Thyroid gland (tissue), 4 donors: ENCODE results near the gene TBC1D2B. TPM values are rescaled to one million over a fixed set of nuclear protein-coding genes. Genes with fewer than 3 reads are reported as not detected.

Experiments
- DNase-seq, 2 donors: peaks; one replicate each; pipeline ENCODE4 v3.0.0-alpha.2; 2019
- H3K27ac ChIP-seq, 3 donors: fragments of 200-600 bp; sonication (generic); 1 replicate in 2 of 3; 2 replicates in 1 of 3; pipeline ENCODE4 v1.5.1; 2016 to 2019; ENCODE audit warnings: mild to moderate bottlenecking in 1 of 3, moderate library complexity in 1 of 3
- H3K27me3 ChIP-seq: fragments of 200-600 bp; sonication (generic); one replicate; pipeline ENCODE4 v1.5.1; 2019
- H3K36me3 ChIP-seq, 2 donors: fragments of 200-600 bp; sonication (generic); one replicate each; pipeline ENCODE4 v1.5.1; 2016 to 2019
- H3K4me1 ChIP-seq, 2 donors: fragments of 200-600 bp; sonication (generic); one replicate each; pipeline ENCODE4 v1.5.1; 2017 to 2019
- H3K4me3 ChIP-seq, 3 donors: fragments of 200-600 bp; sonication (generic); replicated peaks in 1 of 3; 1 replicate in 2 of 3; 2 replicates in 1 of 3; pipeline ENCODE4 v1.5.1; 2016; ENCODE audit warnings: mild to moderate bottlenecking in 1 of 3
- H3K9me3 ChIP-seq: fragments of 200-600 bp; sonication (generic); one replicate; pipeline ENCODE4 v1.5.1; 2017
- POLR2A ChIP-seq, 2 donors: fragments of 450-650 bp; IDR thresholded peaks; one replicate each; pipeline ENCODE4 v1.6.1; 2017; ENCODE audit warnings: antibody characterized with exemption in 2 of 2, mild to moderate bottlenecking in 2 of 2, moderate library complexity in 1 of 2
- WGBS, 2 donors: methylation state at CpG; one replicate each; pipeline ENCODE4 v1.1.5; 2017; 5-methylcytosine and 5-hydroxymethylcytosine counted together
- intact Hi-C: fragments of 100-400 bp; cut with DNase I; formaldehyde crosslinking; loops from one replicate; pipeline ENCODE4 v1.15.1; 2023
- total RNA-seq, 4 donors: library from RNA; depleted of rRNA; stranded (reverse); fragments of >200 nt; gene quantifications; one replicate each; pipeline ENCODE4 v1.2.3, GENCODE V29; 2016
- TF ChIP-seq, protein P1 (sequence below), 6 experiments: fragments of 200-600 bp in 3 of 6; fragments of 450-650 bp in 3 of 6; sonication (generic) in 3 of 6; IDR thresholded peaks; one replicate each; pipeline ENCODE4 v1.5.1; 2016 to 2019; ENCODE audit warnings: antibody characterized with exemption in 6 of 6, mild to moderate bottlenecking in 2 of 6, inconsistent platforms in 1 of 6, moderate library complexity in 1 of 6

Gene TBC1D2B
- total RNA-seq, 4 donors from 2014 or later = 32.8 to 54.0 (median 40.1) TPM

DNA sequence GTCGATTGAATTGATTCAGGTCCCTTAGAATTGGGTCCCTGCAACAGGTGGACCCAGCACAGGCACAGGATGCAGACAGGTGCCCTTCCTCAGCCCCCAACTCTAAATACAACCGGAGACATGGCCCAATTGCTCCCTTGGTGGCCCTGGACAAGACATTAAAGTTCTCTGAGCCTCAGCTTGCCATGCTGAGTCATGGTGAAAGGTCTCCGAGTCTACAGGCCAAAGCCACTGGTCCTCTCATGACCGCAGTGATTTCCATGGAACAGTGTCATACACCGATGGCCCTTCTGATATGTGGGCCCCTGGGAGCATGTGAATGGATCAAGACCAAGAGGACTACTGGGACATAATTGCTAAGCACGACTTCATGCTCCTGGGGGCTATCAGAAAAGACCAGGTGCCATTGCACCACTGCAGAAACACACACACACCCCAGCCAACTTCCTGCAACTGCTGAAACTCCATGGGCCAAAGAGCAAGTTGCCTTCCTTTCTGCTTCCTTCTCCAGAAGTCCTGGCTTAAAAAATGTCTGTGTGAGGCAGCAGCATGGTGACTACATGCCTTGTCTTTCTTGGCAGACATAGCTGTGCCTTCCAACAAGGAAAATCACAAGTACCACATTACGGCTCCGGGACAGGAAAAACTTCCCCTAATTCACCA, 38.8 kb downstream of the TBC1D2B start:
- Histone ChIP-seq H3K27me3 (no peaks in the 10 kb centered on the region), H3K4me3 (no peak overlapping the region), H3K4me1 (peaks cover 21 to 52% of the 10 kb centered on the region in 2 donors), H3K27ac (peak overlapping the region in 2 of 3 donors; percentile 13 to 26), H3K36me3 (peaks cover 0 to 4% of the 10 kb centered on the region in 2 donors), H3K9me3 (no peaks in the 10 kb centered on the region)
- intact Hi-C loops = no loop called here
- TF ChIP-seq POLR2A (IDR thresholded peaks at IDR 0.05) = no peak
- TF ChIP-seq, protein P1, sequence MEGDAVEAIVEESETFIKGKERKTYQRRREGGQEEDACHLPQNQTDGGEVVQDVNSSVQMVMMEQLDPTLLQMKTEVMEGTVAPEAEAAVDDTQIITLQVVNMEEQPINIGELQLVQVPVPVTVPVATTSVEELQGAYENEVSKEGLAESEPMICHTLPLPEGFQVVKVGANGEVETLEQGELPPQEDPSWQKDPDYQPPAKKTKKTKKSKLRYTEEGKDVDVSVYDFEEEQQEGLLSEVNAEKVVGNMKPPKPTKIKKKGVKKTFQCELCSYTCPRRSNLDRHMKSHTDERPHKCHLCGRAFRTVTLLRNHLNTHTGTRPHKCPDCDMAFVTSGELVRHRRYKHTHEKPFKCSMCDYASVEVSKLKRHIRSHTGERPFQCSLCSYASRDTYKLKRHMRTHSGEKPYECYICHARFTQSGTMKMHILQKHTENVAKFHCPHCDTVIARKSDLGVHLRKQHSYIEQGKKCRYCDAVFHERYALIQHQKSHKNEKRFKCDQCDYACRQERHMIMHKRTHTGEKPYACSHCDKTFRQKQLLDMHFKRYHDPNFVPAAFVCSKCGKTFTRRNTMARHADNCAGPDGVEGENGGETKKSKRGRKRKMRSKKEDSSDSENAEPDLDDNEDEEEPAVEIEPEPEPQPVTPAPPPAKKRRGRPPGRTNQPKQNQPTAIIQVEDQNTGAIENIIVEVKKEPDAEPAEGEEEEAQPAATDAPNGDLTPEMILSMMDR (IDR thresholded peaks at IDR 0.05) = no peak
- DNase-seq = no peak
- WGBS, 2 donors = 87 to 96% methylated on average over 6 to 8 of the region's 8 CpGs

DNA sequence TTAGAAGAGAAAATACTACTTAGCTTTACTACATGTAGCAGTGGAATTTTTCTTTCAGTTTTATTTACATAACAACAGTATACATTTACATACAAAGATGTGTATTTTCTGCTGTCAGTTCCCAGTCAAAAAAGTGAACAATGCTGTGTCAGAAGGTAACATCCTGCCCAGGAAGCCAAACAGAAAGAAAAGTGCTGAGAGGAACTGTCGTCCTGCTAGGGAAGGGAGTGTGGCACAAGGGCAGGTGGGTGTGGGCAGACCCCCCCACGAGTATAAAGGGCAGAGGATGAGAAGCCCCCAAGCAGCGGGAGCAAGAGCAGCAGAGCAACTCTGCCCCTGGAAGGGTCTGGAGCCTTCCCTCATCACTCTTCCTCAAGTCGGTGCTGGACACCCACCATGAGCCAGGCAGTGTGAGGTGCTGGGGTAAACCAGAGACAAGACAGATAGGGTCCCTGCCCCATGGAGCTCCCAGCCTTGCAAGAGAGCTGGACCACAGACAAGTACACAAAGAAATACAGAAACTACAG, 39.7 kb downstream of the TBC1D2B start:
- Histone ChIP-seq H3K9me3 (no peaks in the 10 kb centered on the region), H3K36me3 (no peaks in the 10 kb centered on the region), H3K4me3 (no peak overlapping the region), H3K27ac (peak overlapping the region in 1 of 3 donors; percentile 26), H3K4me1 (peaks cover 21 to 52% of the 10 kb centered on the region in 2 donors), H3K27me3 (no peaks in the 10 kb centered on the region)
- DNase-seq = no peak
- 63 to 79% methylated on average over 4 of the region's 4 CpGs for WGBS, 2 donors
- intact Hi-C loops = no loop called here
- TF ChIP-seq, protein P1 (IDR thresholded peaks at IDR 0.05) = no peak
- TF ChIP-seq POLR2A (IDR thresholded peaks at IDR 0.05) = no peak

DNA sequence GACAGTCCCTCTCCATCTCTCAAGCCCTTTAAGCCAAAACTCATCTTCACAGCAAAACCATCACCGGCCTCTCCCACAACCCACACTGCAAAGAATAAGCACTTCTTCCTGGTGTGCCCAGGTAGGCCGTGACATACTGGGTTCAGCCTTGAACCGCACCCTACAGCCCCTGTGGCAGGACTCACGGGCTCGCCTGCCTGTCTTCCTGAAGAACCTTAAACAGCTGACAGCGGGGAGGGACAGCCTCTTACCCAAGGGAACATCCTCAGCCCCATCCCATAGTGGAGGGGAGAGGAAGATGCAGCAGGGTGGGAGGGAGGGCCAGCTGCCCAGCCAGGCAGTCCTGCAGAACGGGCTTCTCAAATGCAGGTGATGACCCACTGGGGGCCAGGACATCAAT, 40.2 kb downstream of the TBC1D2B start:
- TF ChIP-seq POLR2A (IDR thresholded peaks at IDR 0.05) = no peak
- TF ChIP-seq, protein P1 (IDR thresholded peaks at IDR 0.05) = no peak

DNA sequence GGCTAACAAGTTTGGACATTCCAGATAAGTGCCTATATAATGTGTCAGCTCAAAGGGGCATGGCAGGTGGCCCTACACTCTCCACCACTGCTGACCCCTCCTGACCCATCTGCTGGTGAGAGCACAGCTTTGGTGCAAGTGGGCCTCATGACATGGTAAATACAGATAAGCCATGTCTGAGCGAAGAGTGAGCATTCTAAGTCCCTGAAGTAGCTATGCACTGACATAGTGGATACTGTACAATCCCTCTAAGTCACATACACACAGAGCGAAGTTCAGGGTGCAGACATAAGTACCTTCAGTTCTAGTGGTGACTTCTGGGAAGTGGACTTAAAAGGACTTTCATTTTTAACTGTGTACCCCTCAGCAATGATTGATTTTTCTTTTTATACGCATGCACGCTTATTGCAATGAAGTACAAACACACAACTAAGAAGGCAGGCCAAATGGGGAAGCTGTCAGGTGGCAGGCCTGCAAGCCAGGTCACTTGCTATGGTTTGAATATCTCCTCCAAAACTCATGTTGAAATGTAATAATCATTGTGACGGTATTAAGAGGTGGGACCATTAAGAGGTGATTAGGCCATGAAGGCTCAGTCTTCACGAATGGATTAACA, 41.5 kb downstream of the TBC1D2B start:
- H3K27ac ChIP-seq = peak overlapping the region; percentile 37 to 42 (median 39)
- intact Hi-C loops = no loop called here

More for the DNA sequence above, 40.2 kb downstream of the TBC1D2B start:
- Histone ChIP-seq H3K9me3 (no peaks in the 10 kb centered on the region), H3K4me3 (no peak overlapping the region), H3K27ac (peak overlapping the region in 2 of 3 donors; percentile 26 to 30), H3K4me1 (peaks cover 21 to 53% of the 10 kb centered on the region in 2 donors), H3K36me3 (no peaks in the 10 kb centered on the region), H3K27me3 (no peaks in the 10 kb centered on the region)
- no peak for DNase-seq
- 79 to 84% methylated on average over 7 of the region's 7 CpGs for WGBS, 2 donors
- intact Hi-C loops = no loop called here

More for the DNA sequence above, 41.5 kb downstream of the TBC1D2B start:
- no peaks in the 10 kb centered on the region for H3K9me3 ChIP-seq
- 95 to 96% methylated on average over 6 of the region's 6 CpGs for WGBS, 2 donors
- no peak for TF ChIP-seq POLR2A (IDR thresholded peaks at IDR 0.05)
- TF ChIP-seq, protein P1 (IDR thresholded peaks at IDR 0.05) = no peak
- no peak for DNase-seq
- H3K4me1 ChIP-seq = peaks cover 21 to 57% of the 10 kb centered on the region in 2 donors
- H3K27me3 ChIP-seq = no peaks in the 10 kb centered on the region
- no peaks in the 10 kb centered on the region for H3K36me3 ChIP-seq
- no peak overlapping the region for H3K4me3 ChIP-seq
